GM18520 (cell line): ENCODE data around the gene MED8.
"Not testable (repeated sequence)": the region's sequence is repeated elsewhere in the genome, so short reads cannot be mapped to it uniquely, and the experiment has no call there.

ENCODE experiments used
- ATAC-seq: cut with Tn5 transposase; IDR thresholded peaks from one replicate; pipeline ENCODE4 v1.9.1; 2021; ENCODE audit not compliant: unreplicated experiment

Gene MED8

DNA sequence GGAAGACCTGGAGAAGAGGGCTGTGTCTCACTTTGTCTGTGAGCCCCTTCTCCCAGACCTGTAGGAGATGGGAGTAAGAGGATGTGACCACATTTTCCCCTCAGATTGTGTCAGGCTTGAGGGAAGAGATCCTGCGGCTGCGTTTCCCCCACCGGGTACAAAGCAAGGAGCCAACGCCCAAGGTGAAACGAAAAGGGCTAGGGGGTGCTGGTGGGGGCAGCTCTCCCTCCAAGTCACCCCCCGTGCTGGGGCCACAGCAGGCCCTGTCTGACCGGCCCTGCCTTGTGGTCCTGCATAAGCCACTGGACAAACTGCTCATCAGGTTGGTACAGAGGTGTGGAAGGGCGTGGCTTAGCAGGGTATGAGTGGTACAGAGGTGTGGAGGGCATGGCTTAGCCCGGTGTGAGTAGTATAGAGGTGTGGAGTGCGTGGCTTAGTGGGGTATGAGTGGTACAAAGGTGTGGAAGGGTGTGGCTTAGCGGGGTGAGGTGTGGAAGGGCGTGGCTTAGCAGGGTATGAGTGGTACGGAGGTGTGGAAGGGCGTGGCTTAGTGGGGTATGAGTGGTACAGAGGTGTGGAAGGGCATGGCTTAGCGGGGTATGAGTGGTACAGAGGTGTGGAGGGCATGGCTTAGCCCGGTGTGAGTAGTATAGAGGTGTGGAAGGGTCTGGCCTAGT, 33.5 kb upstream of the MED8 start:
- ATAC-seq: no peak

DNA sequence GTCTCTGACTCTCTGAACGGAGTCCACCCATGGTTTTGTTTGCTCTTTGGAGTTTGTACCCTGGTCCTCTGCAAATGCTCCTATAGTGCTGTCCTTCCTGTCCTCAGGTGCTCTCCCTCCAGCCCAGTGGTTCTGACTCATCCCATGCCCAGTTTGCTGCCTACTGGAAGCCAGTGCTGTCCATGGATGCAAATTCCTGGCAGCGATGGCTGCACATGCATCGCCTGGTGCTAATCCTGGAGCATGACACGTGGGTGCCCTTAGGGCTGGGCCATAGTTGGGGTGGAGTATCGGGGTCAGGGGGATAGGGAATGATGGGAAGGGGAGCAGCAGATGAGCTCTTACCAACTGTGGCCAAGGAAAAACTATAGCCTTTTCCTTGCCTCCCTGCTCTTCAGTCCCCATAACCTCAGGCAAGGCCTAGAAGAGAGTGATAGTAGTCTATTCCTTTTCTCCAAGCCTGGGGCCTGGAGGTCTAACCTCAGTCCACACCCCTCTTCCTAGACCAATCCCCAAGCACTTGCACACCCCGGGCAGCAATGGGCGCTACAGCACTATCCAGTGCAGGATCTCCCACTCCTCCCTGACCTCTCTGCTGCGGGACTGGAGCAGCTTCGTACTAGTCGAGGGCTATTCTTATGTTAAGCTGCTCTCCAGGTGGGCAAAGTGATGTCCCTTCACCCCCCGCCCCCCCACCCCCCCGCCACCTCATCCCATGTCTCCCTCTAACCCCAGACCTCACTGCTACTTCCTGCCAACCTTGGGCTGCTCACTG, 32.6 kb upstream of the MED8 start:
- ATAC-seq: no peak

DNA sequence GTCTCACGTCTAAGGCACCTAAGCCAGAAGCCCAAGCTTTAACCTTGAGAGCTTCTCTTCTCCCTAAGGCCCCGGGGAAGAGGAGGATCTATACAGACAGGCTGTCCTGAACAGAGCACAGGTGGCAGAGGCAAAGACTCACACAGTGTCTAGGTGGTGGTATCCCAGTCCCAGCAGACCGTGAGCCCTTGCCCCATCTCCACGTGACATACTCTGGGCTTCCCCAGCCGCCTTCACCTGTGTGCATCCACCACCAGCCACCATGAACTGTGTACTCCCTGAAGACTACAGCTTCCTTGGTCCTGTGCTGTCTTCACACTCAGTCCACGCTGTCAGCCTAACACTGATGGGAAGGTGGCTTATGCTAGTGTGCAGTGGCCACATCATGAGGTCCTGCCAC, 31.8 kb upstream of the MED8 start:
- ATAC-seq: no peak

DNA sequence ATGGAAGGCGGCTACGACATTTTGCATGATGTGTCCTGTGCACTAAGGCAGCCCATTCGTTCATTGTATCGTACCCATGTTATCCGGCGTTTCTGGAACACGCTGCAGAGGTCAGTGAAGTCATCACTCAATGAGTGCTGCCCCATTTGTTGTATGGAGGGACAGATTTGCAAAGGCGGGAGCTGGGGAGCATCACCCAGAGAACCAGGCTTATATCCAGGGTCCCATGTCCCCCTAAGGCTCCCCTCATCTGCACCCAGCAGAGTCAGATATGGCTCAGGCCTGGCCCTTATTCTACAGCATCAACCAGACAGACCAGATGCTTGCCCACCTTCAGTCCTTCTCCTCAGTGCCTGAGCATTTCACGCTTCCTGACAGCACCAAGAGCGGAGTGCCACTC, 31.3 kb upstream of the MED8 start:
- ATAC-seq: no peak

DNA sequence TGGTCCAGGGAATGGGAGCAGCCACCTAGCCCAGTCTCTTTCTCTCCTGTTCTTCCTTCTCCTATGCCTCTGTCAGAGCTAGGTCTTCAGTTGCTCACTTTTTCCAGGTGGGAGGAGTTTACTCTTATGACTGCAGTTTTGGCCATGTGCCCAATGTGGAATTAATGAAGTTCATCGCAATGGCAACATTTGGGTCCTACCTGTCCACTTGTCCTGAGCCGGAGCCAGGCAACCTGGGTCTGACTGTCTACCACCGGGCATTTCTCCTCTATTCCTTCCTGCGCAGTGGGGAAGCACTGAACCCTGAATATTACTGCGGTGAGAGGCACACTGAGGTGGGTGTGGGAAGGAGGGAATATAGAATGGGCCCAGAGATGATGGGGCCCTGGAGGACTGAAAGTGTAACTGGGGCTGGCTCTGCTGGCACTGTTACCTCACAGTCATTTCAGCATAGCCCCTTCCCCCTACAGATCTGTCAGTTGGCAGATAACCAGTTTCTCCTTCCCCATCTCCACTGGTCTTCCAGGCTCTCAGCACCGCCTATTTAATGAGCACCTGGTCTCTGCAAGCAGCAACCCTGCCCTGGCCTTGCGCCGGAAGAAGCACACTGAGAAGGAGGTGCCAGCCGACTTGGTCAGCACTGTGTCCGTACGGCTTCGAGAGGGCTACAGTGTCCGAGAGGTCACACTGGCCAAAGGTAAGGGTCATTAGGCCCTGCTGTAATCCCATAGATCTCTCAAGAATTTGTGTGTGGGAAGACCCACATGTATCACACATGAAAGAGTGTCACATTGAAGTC, 30.2 kb upstream of the MED8 start:
- no peak for ATAC-seq

DNA sequence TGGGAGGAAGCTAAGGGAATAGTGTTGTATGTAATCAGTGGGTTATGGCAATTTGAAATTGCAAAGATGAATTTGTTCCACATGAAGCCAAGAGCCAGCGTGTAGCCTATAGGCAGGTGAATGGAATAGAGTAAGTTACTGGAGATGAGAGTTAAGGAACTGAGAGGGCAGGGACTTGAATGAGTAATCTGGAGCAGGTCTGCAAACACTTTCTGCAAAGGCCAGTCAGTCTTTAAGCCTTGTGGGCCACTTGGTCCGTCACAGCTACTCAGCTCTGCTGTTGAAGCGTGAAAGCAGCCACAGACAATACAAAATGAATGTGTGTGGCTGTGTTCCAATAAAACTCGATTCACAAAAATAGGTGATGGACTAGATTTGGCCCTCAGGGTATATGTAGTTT, 29.3 kb upstream of the MED8 start:
- no peak for ATAC-seq

DNA sequence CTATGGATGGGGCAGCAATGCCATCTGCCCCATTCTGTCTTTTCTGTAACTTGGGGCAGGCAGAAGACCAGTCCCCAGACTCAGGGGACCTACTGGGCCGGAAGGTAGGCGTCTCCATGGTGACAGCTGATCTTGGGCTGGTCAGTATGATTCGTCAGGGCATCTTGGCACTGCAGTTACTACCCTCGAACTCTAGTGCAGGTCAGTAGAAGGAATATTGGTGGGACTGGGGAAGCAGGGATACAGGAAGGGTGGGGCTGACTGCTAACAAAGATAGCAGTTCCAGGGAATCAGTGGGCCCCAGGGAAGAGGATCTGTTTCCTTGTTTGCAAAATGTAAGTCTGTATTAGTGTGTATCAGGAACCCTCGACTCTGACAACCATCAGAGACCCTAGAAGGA, 26.3 kb upstream of the MED8 start:
- ATAC-seq: no peak

DNA sequence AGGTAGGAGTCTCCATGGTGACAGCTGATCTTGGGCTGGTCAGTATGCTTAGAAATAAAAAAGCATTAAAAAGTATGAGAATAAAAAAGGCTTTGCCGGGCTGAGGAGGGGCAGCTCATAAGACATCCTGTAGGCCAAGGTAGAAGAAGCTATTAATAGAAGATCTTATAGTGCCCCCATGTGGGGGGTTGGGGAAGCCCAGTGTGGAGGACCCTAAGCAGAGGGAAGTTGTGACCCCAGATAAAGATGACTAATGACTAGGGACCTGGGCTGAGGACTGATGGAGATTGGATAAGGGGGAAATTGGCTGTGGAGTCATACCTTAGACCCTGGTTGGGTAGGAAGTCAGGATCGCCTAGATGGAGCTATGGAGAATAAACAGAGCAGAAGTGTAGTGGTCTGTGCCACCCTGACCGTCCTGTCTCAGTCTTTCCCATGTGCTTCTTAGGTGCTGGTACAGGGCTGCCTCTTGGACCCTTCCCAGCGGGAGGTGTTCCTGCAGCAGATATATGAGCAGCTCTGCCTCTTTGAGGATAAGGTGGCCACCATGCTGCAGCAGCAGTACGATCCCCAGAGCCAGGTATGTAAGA, 25.1 kb upstream of the MED8 start:
- ATAC-seq: no peak

DNA sequence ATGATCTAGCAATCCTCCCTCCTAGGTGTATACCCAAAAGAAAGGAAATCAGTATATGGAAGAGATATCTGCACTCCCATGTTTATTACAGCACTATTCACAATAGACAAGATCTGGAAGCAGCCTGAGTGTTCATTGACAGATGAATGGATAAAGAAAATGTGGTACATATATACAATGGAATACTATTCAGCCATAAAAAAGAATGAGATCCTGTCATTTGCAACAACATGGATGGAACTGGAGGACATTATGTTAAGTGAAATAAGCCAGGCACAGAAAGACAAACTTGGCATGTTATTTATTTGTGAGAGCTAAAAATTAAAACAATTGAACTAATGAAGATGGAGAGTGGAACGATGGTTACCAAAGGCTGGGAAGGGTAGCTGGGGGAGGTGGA, 23.8 kb upstream of the MED8 start:
- ATAC-seq: not testable (repeated sequence)

DNA sequence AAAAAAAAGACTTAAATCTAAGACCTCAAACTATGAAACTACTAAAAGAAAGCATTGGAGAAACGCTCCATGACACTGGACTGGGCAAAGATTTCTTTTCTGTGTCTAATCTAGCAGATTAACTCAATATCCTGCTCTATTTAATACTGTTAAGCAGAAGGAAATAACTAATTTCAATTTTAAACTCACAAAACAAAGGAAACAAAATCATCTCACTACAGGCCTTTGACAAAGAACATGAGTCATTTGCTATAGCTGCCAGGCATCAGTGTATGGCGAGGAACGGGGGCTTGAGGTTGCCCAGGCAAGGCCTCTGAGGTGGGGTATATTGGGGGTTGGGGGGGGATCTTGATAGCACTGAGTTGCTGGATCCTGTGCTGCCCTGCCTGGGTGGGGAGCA, 21.0 kb upstream of the MED8 start:
- no peak for ATAC-seq

DNA sequence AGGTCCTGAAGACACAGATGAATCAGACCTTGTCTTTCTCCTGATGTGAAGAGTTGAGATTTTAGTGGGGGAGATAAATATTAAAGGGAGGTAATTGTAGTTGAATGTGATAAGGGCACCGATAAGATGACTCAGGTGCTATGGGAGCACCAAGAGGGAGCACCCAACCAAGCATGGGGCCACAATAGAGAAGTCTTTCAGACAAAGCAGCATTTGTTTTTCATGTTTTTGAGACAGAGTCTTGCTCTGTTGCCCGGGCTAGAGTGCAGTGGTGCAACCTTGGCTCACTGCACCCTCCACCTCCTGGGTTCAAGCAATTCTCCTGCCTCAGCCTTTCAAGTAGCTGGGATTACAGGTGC, 16.3 kb upstream of the MED8 start:
- ATAC-seq: no peak

DNA sequence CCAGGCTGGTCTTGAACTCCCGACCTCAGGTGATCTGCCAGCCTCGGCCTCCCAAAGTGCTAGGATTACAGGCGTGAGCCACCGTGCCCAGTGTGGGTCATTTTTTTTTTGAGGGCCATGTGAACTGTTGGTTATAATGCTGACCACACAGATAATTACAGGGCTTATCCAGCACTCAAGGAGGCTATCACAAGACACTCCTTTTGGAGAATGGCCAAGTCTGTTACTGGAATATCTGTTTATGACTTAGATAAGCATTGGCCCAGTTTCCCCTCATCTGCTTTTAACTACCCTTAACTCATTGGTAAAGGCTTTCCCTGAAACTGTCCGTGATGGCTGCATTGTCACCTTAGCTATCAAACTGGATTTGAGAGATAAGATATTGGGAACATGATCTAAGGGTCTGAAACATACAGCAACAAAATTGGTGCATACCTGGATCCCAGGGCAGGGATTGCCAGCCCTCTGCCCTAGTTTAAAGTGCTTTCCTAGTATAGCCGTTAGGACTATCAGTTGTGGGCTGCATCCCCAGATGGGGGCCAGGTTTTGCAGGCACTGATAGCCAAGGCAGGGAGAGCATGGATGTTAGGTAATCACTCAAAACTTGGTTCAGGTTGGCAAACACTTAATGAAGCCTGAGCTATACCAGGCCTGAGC, 15.7 kb upstream of the MED8 start:
- ATAC-seq: no peak

DNA sequence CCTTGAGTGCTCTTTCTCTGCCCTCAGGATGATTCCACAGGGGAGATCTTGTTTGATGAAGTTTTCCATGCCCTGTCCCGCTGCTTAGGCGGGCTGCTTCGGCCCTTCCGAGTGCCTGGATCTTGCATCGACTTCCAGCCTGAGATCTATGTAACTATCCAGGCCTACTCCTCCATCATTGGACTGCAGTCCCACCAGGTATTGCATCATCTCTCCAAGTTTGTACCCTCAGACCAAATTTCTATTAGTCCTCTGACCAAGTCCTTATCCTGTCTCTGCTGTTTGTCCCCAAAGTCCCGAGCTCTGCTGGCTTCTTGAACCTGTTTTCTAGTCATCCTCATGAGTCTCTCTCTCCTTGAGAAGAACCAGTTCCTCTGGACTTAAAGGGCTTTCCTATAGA, 14.8 kb upstream of the MED8 start:
- no peak for ATAC-seq

DNA sequence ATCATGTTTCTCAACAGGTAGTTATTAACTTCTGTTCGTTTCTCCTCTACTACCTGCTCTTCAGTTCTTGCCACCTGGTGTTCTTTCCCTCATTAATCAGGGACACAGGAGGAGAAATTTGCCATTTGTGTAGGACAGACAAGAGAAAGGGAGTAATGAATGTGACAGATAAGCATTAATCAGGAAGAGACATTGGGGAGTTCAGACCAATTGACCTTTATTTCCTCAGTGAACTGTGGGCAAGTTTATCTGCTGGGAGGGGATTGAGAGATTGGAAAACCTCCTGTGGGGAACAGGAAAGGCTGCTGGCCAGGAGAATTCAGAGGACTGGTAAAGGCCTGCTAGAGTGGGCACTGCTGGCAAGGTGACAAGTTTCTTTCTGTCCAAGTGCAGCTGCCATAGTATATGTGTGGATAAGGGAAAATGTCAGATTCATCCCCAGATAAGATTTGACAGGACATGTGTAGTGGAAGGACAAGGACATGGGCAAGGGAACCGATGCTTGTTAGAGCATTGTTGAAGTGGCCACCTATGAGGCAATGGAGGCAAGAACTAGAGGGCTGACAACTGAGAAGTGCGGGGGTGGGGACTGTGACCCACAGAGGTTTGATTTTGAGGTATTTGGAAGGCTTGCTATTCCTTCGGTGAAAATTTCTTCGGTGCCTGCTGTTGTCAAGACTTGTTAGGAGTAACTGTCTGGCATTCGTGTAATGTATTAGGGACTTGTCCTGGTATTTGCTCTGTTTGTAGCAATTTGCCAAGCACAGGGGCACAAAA, 12.7 kb upstream of the MED8 start:
- ATAC-seq: no peak

DNA sequence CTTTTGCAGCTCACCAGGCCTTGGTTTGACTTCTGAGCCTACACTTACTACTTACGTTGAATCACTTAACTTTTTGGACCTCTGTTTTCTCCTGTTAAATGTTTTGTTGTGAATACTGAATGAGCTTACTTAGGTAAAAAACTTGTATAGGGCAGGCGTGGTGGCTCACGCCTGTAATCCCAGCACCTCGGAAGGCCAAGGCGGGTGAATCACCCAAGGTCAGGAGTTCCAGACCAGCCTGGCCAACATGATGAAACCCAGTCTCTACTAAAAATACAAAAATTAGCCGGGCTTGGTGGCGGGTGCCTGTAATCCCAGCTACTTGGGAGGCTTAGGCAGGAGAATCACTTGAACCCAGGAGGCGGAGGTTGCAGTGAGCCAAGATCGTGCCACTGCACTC, 10.8 kb upstream of the MED8 start:
- ATAC-seq: not testable (repeated sequence)

DNA sequence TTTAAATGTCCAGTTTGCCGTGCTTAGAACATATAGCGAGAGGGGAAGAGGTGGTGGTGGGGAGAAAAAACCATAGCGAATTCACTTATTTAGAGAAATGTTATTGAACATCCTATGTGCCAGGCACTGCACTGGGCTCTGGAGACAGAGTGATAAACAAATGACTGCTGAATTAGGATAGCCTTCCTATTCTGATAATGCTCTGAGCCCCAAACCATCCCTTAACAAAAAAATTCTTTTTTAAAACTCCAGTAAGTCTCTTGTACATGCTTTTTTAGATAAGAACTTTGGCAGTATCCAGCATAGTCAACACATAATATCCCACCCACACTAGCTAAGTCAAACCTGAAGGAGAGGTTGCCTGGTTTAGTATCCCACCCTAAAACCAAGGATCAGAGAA, 8.6 kb upstream of the MED8 start:
- ATAC-seq: no peak

DNA sequence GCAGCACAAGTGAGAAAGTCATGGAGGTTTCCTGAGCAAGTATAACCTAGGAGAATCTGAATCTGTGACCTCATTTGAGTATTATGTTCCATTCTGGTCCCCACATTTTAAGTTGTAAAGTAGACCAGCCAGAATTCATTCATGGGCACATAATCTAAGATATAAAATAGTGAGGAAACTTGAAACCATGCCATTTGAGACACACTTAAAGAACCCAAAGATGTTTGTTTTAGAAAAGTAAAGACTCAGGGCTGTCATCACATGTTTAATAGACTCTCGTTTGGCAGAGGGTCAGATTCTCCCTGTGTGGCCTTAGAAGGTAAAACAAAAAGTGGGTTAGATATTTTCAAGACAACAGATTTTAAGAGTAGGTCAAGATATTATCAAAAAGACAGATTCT, 6.5 kb upstream of the MED8 start:
- no peak for ATAC-seq

DNA sequence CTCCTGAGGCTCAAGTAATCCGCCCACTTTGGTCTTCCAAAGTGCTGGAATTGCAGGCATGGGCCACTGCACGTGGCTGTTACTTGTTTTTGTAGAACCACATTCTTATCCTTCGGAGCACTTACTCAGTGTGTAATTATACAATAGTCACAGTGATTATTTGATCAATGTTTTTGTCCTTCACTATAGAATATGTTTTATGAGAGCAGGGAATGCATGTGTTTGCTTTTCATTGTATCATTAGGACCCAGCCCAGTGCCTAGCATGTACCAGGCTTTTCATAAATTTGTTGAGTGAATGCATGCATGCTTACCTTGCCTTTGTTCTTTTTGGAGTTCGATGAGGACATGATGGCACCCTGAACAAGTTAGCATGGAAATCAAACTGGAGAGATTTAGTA, 5.9 kb upstream of the MED8 start:
- no peak for ATAC-seq

DNA sequence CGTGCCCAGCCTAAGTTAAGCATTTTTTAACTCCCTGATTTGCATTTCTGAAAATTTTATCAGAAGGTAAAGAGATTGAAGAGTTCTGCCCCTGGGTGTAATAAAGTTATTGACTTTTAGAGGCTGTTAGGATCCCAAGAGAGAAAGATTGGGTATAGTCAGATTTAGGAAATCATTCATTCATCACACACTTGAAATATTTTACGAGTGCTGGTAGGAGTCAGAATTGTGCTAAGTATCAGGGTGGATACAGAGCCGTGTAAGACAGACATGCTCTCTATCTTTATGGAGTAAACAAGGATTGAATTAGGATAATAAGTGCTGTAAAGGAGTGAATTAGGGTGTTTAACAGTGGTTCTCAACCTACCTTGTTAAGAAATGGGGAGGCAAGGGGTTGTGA, 3.1 kb upstream of the MED8 start:
- ATAC-seq: no peak

DNA sequence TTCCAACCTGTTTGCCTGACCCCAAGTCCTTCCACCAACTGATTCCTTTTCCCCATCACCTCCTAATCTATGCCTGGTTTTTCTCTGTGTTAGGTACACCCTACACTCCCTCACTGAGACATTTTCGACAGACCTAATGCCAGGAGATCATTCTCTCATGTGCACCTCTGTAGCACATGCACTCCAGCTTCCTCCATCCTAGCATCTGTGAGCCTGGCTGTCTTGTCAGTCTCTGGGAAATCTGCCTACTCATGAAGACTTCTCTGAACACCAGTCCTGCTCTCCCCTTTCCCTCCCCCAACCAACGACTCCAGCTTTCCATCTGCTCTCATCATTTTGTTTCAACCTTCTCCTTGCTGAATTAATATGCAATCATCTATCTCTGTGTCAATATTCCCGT, 987 bp downstream of the MED8 start:
- ATAC-seq: no peak
